DMS53 (cell line): ENCODE results near the gene SERGEF.
"Not testable (repeated sequence)": the region's sequence is repeated elsewhere in the genome, so short reads cannot be mapped to it uniquely, and the experiment has no call there.

Experiments used
- DNase-seq: peaks from one replicate; lab custom pipeline; 2025; lab: John Stamatoyannopoulos, UW

Gene SERGEF

GRCh38 chr11:18000760-18001159 lies 12.1 kb downstream of the SERGEF start:
- DNase-seq: peak; percentile 31

- not testable (repeated sequence) for DNase-seq
These were observed 12.7 kb downstream of the SERGEF start for GRCh38 chr11:18000128-18000527.

- peak; percentile 34 for DNase-seq
These were observed 19.9 kb downstream of the SERGEF start for GRCh38 chr11:17992916-17993315.

- DNase-seq: peak; percentile 86
These were observed 20.9 kb downstream of the SERGEF start for GRCh38 chr11:17991783-17992433.

GRCh38 chr11:17989306-17989705 lies 23.5 kb downstream of the SERGEF start:
- peak; percentile 84 for DNase-seq

GRCh38 chr11:17988465-17988864 lies 24.4 kb downstream of the SERGEF start:
- peak; percentile 99 for DNase-seq

- DNase-seq: peak; percentile 40
These were observed 25.0 kb downstream of the SERGEF start for GRCh38 chr11:17987826-17988225.

GRCh38 chr11:17986711-17987220 lies 26.1 kb downstream of the SERGEF start:
- peak; percentile 34 for DNase-seq

GRCh38 chr11:17986007-17986710 lies 26.7 kb downstream of the SERGEF start:
- DNase-seq: peak; percentile 70

- peak; percentile 76 for DNase-seq
These were observed 27.3 kb downstream of the SERGEF start for GRCh38 chr11:17985517-17985916.

GRCh38 chr11:17983569-17983968 lies 29.3 kb downstream of the SERGEF start:
- no peak for DNase-seq

- peak; percentile 76 for DNase-seq
These were observed 33.0 kb downstream of the SERGEF start for GRCh38 chr11:17979770-17980371.

GRCh38 chr11:17978553-17979287 lies 34.1 kb downstream of the SERGEF start:
- peak; percentile 88 for DNase-seq

GRCh38 chr11:17976651-17977050 lies 36.2 kb downstream of the SERGEF start:
- DNase-seq: no peak

GRCh38 chr11:17974246-17974645 lies 38.6 kb downstream of the SERGEF start:
- DNase-seq: no peak

- peak; percentile 45 for DNase-seq
These were observed 39.9 kb downstream of the SERGEF start for GRCh38 chr11:17972987-17973386.

- no peak for DNase-seq
These were observed 44.6 kb downstream of the SERGEF start for GRCh38 chr11:17968206-17968605.

- no peak for DNase-seq
These were observed 45.2 kb downstream of the SERGEF start for GRCh38 chr11:17967661-17968060.

GRCh38 chr11:17960091-17960490 lies 52.8 kb downstream of the SERGEF start:
- DNase-seq: no peak

GRCh38 chr11:17958446-17958845 lies 54.4 kb downstream of the SERGEF start:
- DNase-seq: no peak

- no peak for DNase-seq
These were observed 58.2 kb downstream of the SERGEF start for GRCh38 chr11:17954395-17955252.
